Stimulated activated CD4-positive, alpha-beta T cell treated with anti-CD3 and anti-CD28 coated beads, Interleukin-4, amount 100 ng/mL, for 24 hours (primary cell): ENCODE data around the gene TGFBR3L.
"Not testable (repeated sequence)": the region's sequence is repeated elsewhere in the genome, so short reads cannot be mapped to it uniquely, and the experiment has no call there.

Source experiments
- DNase-seq: peaks from one replicate; pipeline ENCODE4 v3.0.0-alpha.2; 2020

The TGFBR3L gene

DNA sequence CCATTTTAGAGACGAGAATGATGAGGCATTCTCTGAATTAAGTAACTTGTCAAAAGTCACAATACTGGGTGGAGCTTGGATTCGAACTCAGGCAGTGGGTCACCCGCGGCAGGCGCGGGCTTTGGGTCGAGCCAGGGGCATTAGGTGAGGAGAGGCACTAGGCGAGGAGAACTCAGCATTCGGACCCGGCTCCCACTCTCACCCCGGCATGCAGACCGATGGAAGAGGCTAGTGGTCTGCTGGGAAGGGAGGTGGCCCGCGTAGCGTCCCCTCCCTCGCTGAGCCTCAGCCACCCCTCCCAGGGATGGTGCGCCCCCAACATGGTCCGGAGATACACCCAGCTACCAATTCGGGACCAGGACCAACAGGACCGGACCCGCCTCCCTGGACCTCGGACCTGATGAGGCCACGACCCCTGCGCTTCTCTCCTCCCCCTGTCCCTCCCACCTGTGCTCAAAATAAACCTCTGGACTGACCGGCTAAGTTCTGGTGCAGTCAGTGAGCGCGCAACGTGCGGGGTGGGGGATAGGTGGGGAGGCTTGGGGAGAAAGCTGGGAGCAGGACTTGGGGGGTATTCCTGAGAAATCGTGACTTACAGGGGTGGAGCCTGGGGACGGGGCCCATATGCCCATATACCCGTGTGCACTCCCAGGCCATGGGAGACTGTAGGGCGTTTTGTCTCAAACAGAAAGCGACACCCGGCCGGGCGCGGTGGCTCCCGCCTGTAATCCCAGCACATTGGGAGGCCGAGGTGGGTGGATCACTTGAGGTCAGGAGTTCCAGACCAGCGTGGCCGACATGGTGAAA is 4.2 kb downstream of the TGFBR3L start:
- no peak for DNase-seq

DNA sequence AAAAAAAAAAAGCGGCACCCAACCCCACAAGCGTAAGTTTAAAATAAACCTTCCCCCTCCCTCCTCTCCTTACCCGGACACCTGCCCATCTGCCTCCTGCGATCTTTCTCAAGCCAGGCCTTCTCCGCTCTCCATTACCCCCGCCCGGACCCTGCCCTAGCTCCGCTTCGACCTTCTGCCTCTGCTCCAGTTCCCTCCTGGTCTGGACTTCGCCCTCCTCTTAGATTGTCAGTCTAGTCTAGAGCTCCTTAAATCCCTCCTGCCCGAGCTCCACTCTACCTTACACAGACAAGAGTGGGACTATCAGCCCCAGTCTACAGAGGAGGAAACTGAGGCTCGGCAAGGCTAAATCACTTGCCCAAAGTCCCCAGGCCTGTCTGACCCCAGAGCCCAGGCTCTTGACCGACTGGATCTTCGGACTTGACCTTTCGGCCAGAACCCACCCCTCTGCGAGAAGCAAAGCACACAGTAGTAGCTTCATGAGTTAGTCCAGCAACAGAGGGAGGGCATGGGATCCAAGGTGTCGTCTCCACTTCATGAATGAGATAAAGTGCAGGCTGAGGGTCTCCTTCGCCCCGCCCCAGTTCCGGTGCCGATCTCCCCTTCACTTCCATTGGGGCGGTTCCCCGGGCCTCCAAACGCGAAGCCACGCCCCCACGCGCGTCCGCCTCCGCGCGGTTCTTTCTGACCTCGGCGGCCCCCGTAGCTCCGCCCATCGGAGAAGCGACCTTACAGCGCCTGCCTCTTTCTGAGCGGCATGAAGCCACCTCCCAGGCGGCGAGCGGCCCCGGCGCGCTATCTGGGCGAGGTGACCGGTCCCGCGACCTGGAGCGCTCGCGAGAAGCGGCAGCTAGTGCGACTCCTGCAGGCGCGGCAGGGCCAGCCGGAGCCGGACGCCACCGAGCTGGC is 5.2 kb downstream of the TGFBR3L start, which contains the start of gene SNAPC2:
SNAPC2 (plus strand) TSS at position 729 of the 909 bp plus-strand sequence; CDS start at position 758, 29 bp downstream.
- DNase-seq: peak; percentile 96

DNA sequence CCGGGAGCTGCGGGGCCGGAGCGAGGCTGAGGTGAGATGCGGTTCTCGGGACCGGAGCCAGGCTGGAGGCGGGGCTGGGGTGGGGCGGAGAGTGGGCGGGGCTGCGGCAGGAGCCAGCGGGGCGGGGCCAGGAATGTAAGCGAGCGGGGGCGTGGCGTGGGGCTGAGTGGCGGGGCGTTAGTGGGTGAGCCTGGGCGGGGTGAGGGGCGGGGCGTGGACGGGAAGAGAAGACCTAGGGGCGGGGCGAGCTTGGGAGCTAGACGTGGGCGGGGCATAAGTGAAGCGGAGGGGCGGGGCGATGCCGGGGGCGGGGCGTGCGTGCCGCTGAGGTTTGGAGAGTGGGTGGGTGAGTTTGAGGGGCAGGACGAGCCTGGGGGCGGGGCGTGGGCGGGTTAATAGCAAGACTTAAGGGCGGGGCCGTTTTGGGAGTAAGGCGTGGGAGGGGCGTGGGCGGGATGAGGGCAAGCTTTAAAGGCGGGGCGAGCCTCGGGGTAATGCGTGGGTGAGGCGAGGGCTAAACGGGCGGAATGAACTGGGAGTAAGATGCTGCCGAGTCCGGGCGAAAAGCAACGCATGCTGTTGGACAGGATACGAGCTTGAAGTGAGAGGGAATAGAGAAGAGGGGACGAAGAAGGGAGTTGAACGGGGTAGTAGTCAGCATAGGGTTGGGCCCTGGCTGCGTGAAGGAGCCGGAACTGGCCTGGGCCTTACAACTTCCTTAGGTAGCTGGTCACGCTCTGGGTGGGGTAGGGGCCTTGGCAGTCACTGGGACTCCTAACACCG is 6.1 kb downstream of the TGFBR3L start:
- peak; percentile 98 for DNase-seq

DNA sequence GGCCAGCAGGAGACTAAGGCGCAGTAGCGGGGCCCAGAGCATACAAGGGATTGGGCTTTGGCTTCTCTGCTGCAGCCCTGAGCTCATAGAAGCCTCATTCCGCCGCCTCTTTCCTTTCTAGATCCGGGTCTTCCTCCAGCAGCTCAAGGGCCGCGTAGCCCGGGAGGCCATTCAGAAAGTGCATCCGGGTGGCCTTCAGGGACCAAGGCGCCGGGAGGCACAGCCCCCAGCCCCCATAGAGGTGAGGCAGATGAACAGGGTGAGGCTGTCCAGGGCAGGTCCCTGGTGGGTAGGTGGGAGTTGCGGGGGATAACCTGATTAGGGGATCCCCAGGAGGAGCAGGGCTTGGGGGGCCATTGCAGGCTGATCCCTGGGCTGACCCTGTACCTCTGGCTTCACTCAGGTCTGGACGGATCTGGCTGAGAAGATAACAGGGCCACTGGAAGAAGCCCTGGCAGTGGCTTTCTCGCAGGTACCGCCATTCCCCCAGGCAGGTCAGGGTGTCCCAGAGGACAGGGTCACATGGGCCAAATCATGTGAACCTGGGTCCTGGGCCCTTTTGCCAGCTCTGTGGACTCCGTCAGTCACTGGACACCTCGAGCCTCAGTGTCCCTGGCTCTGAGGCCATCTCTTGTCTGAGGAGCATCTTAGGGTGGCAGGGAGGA is 6.8 kb downstream of the TGFBR3L start:
- no peak for DNase-seq

DNA sequence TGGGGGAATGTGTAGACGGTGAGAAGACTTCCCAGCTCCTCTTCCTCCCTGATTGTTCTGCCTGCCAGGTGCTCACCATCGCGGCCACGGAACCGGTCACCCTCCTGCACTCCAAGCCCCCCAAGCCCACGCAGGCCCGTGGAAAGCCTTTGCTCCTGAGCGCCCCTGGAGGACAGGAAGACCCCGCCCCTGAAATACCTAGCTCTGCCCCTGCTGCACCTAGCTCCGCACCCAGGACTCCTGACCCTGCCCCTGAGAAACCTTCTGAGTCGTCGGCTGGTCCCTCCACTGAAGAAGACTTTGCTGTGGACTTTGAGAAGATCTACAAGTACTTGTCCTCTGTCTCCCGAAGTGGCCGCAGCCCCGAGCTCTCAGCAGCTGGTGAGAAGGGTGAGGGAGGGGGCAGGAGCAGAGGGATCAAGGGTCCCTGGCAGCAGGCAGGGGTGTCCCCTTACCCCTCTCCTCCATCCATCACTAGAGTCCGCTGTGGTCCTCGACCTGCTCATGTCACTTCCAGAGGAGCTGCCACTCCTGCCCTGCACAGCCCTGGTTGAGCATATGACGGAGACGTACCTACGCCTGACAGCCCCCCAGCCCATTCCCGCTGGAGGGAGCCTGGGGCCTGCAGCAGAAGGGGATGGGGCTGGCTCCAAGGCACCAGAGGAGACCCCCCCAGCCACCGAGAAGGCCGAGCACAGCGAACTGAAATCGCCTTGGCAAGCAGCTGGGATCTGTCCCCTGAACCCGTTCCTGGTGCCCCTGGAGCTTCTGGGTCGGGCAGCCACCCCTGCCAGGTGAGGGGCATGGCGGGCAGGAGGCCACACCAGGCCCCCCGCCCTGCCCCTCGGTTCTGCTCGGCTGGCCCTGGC is 7.6 kb downstream of the TGFBR3L start:
- DNase-seq: no peak

DNA sequence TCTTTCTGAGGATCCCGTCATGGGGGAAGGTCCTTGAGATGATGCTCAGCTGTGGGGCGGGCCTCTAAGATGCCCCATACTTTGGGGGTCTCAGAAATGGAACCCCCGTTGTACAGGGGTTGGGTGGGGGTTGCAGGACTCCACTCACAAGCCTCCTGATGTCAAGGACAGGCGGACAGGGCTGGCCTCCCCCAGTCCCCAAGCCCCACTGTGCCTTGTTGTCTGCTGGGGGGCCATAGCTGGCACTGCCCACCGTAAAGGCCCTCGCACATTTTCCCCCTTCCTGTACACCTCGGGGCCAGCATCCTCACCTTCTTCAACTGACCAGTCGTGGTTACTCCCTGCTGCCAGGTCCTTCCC is 8.2 kb downstream of the TGFBR3L start:
- no peak for DNase-seq

DNA sequence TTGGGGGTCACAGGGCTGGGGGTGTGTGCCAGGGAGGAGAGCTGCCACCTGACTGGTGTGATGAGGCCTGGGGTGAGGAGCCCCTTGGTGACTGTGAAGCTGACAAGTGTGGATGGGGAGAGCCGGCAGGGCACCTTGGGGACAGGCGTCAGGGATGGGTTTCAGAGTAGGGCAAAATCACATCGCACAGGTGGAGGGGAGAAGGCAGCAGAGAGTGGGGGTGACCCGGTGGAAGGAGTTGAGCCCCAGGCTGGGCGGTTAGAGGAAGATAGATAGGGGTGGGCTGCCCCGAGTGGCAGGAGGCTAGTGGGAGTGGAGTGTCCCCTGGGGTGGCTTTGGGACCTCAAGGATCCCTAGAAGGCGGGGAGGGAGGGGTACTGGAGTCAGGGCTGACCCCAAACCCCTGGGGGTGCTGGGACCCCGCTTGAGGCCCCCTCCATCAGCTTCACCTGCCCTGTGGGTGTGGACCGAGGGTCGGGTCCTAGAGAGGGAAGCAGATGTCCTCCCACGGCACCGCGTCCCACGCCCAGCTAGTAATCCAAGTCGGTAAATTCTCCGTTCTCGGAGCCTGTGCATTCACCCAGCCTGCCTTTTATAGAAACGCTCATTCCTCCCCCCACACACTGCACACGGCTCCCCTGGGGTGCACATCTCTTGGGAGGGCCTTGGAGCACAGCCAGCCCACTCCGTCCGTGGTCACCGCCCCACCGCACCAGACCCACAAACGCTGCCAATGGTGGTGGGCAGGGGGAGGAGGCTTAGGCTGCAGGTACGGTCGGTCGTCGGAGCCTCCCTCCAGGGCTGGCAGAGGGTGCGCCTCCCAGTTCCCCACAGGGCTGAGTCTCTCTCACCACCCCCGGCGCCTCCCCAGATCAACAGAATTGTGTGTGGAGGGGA is 8.9 kb downstream of the TGFBR3L start:
- DNase-seq: no peak

DNA sequence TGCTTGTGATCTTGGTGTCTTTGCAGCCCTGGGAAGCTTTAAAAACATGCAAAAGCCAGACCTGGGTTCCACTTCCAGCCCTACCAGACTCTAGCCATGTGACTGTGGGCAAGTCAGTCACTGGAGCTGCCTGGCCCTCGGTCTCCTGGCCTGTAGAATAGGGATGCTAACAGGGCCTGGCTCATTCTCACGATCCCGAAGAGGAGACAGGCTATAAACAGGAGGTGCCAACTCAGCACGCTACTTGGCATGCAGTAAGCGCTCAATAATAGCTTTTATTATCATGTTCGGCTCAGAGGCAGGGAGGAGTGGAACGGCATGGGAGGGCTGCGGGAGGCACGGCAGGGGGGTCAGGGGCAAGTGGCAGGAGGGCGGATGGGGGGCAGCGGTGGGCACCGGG is 9.6 kb downstream of the TGFBR3L start:
- no peak for DNase-seq

DNA sequence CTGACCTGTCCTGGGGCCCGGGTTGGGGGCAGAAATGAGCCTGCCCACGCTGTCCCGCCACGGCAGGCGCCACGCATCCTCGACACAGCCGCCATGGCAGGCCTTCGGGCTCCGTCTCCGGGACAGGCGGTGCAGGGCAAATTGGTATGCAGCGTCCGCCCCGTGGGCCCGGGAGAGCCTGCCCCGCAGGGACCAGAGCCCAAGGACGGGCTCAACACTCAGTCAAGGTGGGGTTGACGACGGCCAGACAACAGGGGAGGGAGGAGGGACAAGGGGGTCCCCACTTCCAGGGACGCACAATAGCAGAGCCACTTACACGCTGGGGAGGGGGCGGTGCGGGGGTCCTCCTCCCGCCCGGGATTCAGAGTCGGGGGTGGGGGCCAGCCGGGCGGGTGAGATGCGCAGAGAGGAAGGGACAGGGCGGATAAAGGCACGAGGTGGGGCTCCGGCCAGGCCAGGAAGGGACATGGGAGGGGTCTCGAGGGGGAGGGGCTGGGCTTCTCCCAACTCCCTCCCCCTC is 10.1 kb downstream of the TGFBR3L start:
- DNase-seq: no peak

DNA sequence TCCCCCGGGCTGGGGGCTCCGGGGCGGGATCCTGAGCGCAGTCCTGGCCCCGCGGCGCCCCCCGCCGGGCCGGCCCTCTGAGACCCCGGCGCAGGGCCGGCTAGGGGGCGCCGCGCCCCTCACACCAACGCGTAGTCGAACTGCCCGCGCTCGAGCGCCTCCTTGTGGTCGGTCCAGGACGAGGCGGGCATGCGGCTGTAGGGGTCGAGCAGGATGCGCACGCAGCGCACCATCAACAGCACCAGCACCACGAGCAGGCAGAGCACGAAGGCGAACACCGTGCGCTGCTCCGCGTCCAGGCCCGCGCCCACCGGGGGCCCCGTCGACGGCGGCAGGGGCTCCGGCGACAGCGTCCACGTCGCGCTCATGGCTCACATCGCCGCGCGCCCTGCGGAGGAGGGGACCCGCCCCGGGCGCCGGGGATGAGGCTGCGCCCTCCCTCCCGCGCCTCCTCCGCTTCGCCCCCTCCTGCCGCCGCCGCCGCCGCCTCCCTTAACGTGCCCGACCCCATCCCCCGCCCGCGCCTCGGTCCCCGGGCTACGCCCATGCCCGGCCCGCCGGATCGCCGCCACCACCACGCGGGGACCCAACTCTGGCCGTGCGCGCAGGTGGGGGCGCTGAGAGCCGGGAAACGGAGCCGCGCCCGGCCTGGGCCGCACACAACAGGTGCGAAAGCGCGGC is 10.7 kb downstream of the TGFBR3L start:
- peak; percentile 79 for DNase-seq

DNA sequence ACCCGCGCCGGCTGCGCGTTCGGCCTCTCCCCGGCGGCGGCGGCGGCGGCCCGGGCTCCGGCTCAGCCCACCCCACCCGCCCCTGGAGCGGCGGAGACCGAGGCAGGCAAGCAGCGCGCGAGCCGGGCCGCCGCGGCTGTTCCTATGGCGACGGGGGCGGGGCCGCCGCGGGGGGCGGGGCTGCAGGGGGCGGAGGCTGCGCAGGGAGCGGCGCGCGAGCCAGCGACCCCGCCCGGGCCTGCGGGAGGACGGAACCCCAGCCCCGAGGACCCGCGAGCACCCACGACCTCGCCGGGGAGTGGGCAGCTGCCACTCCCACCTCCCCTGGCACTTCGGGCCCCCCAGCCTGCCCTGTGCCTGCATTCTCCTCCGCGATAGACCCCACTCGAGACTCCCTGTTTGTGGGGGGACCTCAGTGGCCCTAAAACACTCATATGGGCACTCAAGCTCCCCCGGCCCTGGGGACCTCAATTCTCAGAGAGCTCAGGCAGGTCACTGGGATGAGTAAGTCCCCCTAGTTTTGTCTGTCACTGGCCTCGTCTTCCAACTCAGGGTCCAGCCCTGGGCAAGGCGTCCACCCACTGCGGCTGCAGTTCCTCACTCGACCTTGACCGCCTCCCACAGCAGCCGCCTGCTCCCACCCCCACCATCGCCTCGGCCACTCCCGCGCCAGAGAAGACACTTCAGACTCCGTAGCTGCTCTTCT is 11.5 kb downstream of the TGFBR3L start, which contains the start of gene CTXN1:
CTXN1 (minus strand) TSS at position 115 of the 706 bp plus-strand sequence. CDS start 597 bp downstream, outside the sequence.
- DNase-seq: peak; percentile 72

DNA sequence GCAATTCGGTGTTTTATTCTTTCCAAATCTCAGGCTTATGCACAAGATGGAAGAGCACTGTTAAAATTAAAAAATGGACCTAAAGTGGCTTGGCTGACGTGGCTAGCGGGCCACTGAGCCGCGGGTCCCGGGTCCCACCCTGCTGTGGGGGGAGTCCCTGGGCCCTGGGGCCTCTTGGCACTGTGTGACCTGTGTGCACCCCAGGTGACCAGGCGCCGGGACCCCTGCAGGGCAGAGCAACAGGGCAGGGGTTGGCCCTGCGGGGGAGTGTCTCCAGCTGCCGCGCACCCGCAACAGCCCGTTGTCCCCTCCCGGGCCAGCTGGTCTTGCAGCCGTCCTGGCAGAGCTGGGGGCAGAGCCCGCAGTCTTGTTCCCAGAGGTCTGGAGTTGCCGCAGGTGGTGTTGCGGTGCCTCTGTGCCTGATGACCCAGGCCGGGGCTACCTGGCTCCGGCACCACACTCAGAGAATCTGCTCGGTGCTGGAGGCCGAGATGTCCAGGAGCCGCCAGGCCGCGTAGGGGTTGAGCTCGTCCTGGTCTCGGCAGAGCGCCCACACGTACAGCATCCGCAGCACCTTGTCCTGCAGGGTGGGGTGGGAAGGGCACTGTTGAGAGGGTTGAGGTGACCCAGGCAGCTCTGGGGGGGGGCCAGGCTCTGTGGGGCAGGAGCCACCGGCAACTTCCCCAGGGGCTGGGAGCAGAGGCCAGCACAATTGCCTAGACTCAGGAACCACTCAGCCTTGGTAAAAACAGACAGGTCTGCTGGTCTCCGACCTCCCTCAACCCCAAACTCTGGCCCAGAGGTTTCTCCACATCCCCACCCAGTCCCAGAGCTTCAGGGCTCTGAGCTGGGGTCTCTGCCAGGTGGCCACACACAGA is 12.3 kb downstream of the TGFBR3L start:
- DNase-seq: no peak

DNA sequence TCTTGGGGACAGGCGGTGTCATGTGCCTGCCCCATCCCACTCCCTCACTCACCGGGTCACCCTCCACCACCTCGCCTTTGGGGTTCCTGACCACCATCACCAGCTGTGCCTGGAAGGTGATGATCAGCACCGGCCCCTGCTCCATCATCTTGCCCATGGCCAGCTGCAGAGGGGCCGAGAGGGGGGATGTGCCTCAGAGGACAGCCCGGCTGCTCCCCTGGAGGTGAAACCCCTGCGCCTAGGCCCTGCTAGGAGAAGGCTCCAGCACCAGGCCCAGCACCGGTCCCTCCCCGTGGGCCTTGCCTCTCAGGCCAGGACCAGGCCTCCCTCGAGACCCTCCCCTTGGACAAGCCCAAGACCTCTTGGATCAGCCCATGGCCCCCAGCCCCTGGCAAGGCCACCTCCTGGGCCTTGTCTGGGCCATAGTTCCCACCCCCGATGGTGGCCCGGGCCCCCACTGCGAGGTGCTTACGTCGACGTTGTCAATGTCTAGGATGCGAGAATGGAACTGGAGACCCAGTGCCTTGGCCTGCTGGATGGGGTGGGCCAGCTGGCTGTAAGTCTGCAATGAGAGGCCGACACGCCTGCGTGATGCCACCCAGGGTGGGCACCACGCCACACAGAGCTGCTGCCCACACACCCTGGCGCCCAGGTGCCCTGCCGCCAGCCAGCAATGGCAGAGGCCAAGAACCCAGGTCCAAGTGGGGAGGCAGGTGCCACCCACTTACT is 13.1 kb downstream of the TGFBR3L start:
- no peak for DNase-seq

DNA sequence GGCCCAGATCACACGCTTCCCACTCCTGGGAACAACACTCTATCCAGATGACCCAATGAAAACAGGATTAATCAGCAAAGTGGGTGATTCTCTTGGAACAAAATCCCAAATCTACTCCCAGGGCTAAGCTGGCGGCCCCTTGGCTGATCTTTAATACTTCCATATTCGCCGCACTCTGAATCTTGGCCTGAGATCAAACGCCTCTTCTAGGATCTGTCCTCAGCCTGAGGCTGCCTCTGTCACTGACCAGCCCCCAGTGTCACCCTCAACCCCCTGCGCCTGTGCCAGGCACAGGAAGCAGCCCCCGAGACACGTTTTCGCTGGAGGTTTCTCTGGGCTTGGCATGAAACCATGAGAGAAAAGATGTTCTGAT is 13.7 kb downstream of the TGFBR3L start:
- no peak for DNase-seq

DNA sequence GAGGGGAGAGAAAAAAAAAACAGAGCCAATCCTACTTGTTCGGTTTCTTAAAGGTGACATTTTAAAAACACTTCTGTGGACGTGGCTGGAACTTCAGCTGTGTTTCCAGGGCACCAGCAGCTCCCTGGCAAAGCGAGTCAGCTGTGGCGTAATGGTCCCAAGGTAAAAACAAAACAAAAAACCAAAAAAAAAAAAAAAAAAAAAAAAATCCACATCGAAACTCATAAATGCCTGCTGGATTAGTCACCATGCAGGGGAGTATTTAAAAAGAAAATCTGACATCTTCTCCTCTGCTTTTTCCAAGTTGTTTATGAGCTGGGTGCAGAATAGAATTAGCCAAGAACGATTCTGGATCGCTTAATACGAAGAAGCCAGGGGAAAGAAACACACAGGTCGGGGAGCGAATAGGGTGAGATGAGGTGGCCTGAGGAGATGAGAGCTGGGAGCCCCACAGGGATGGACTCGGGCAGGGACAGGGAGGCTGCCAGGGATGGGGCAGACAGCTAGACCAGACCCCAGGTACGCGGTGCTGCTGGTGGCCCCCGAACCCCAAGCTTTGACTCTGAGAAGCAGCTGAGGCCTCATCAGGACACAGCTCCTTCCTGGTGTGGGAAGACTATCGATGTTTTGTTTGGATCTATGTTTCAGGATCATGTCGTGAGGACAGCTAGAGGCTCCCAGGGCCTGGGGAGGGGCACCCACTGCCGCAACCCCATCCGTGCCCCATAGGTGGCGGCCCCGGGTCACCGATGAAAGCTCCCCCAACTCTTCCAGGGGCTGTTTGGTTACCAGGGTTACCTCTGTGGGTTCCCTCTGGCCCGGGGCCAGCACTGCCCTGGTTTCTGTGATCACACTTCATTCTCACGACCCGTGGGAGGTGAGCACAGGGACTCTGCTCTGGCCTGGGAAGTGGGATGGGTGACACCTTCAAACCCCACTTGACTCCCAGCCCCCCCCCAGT is 14.4 kb downstream of the TGFBR3L start:
- peak; percentile 64 for DNase-seq

DNA sequence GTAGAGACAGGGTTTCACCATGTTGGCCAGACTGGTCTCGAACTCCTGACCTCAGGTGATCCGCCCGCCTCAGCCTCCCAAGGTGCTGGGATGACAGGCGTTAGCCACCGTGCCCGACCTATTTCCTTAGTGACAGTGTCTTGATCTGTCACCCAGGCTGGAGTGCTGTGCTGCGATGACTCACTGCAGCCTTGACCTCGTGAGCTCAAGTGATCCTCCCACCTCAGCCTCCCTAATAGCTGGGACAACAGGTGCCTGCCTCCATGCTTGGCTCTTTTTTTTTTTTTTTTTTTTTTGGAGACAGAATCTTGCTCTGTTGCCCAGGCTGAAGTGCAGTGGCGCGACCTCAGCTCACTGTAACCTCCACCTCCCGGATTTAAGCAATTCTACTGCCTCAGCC is 15.4 kb downstream of the TGFBR3L start:
- not testable (repeated sequence) for DNase-seq
